ENCODE results near the gene MRPL16.
"Not testable (repeated sequence)": the region's sequence is repeated elsewhere in the genome, so short reads cannot be mapped to it uniquely, and the experiment has no call there.

Gene MRPL16

GRCh38 chr11:59787255-59787588 lies 23.4 kb downstream of the MRPL16 start:
- no peak overlapping the region for H3K27ac ChIP-seq (ENCODE audit: low read depth, low read length)
- no peaks in the 10 kb centered on the region for H3K9me3 ChIP-seq (ENCODE audit: insufficient read depth, low read length)
- no peaks in the 10 kb centered on the region for H3F3A ChIP-seq (ENCODE audit: insufficient read depth)
- H4K20me1 ChIP-seq (ENCODE audit: low read depth, low read length): no peaks in the 10 kb centered on the region
- no peaks in the 10 kb centered on the region for H3K27me3 ChIP-seq (ENCODE audit: low read length)
- H3K79me2 ChIP-seq (ENCODE audit: insufficient read depth, low read length): no peaks in the 10 kb centered on the region
- H2AFZ ChIP-seq (ENCODE audit: low read depth, low read length, severe bottlenecking): no peak overlapping the region
- TF ChIP-seq CTCF (IDR thresholded peaks at IDR 0.05; ENCODE audit: insufficient read depth, low read length, poor library complexity, severe bottlenecking): no peak
- TF ChIP-seq EZH2phosphoT487 (conservative IDR thresholded peaks at IDR 0.05; ENCODE audit: low read length): no peak
- H3K9me2 ChIP-seq (replicated peaks; ENCODE audit: insufficient read depth, low read length): no peaks in the 10 kb centered on the region
- no peak overlapping the region for H3K4me3 ChIP-seq (ENCODE audit: insufficient read depth, low read length, poor library complexity, severe bottlenecking)
- H3K4me2 ChIP-seq (ENCODE audit: low read depth, low read length, poor library complexity, severe bottlenecking): no peak overlapping the region
- H3K9ac ChIP-seq (ENCODE audit: low read length): no peak overlapping the region
- H3K36me3 ChIP-seq (ENCODE audit: low read length): no peaks in the 10 kb centered on the region

- no peaks in the 10 kb centered on the region for H3K9me2 ChIP-seq (replicated peaks; ENCODE audit: insufficient read depth, low read length)
- TF ChIP-seq CTCF (IDR thresholded peaks at IDR 0.05; ENCODE audit: insufficient read depth, low read length, poor library complexity, severe bottlenecking) (no peak), EZH2phosphoT487 (conservative IDR thresholded peaks at IDR 0.05; ENCODE audit: low read length) (no peak)
- no peaks in the 10 kb centered on the region for H3K79me2 ChIP-seq (ENCODE audit: insufficient read depth, low read length)
- H3K9ac ChIP-seq (ENCODE audit: low read length): no peak overlapping the region
- no peaks in the 10 kb centered on the region for H3K36me3 ChIP-seq (ENCODE audit: low read length)
- H3K27ac ChIP-seq (ENCODE audit: low read depth, low read length): no peak overlapping the region
- no peaks in the 10 kb centered on the region for H3K9me3 ChIP-seq (ENCODE audit: insufficient read depth, low read length)
- no peaks in the 10 kb centered on the region for H3K27me3 ChIP-seq (ENCODE audit: low read length)
- H4K20me1 ChIP-seq (ENCODE audit: low read depth, low read length): no peaks in the 10 kb centered on the region
- H3K4me3 ChIP-seq (ENCODE audit: insufficient read depth, low read length, poor library complexity, severe bottlenecking): no peak overlapping the region
- no peaks in the 10 kb centered on the region for H3F3A ChIP-seq (ENCODE audit: insufficient read depth)
- no peak overlapping the region for H3K4me2 ChIP-seq (ENCODE audit: low read depth, low read length, poor library complexity, severe bottlenecking)
- H2AFZ ChIP-seq (ENCODE audit: low read depth, low read length, severe bottlenecking): no peak overlapping the region
Observed at GRCh38 chr11:59785818-59786217, 24.8 kb downstream of the MRPL16 start.

GRCh38 chr11:59784441-59784840 lies 26.1 kb downstream of the MRPL16 start:
- not testable (repeated sequence) for H4K20me1 ChIP-seq (ENCODE audit: low read depth, low read length); H3F3A ChIP-seq (ENCODE audit: insufficient read depth); H3K9ac ChIP-seq (ENCODE audit: low read length); H3K27me3 ChIP-seq (ENCODE audit: low read length); H3K4me2 ChIP-seq (ENCODE audit: low read depth, low read length, poor library complexity, severe bottlenecking); H3K9me2 ChIP-seq (replicated peaks; ENCODE audit: insufficient read depth, low read length); H3K27ac ChIP-seq (ENCODE audit: low read depth, low read length); H3K79me2 ChIP-seq (ENCODE audit: insufficient read depth, low read length); H3K9me3 ChIP-seq (ENCODE audit: insufficient read depth, low read length); H3K4me3 ChIP-seq (ENCODE audit: insufficient read depth, low read length, poor library complexity, severe bottlenecking); H2AFZ ChIP-seq (ENCODE audit: low read depth, low read length, severe bottlenecking); H3K36me3 ChIP-seq (ENCODE audit: low read length)

- Histone ChIP-seq H3F3A (ENCODE audit: insufficient read depth) (no peaks in the 10 kb centered on the region), H3K9me3 (ENCODE audit: insufficient read depth, low read length) (no peaks in the 10 kb centered on the region), H3K36me3 (ENCODE audit: low read length) (no peaks in the 10 kb centered on the region), H2AFZ (ENCODE audit: low read depth, low read length, severe bottlenecking) (no peak overlapping the region), H3K4me3 (ENCODE audit: insufficient read depth, low read length, poor library complexity, severe bottlenecking) (no peak overlapping the region), H3K4me2 (ENCODE audit: low read depth, low read length, poor library complexity, severe bottlenecking) (no peak overlapping the region), H3K79me2 (ENCODE audit: insufficient read depth, low read length) (no peaks in the 10 kb centered on the region), H3K27me3 (ENCODE audit: low read length) (no peaks in the 10 kb centered on the region), H3K9me2 (replicated peaks; ENCODE audit: insufficient read depth, low read length) (no peaks in the 10 kb centered on the region), H4K20me1 (ENCODE audit: low read depth, low read length) (no peaks in the 10 kb centered on the region), H3K9ac (ENCODE audit: low read length) (no peak overlapping the region), H3K27ac (ENCODE audit: low read depth, low read length) (no peak overlapping the region)
- TF ChIP-seq CTCF (IDR thresholded peaks at IDR 0.05; ENCODE audit: insufficient read depth, low read length, poor library complexity, severe bottlenecking): no peak
- no peak for TF ChIP-seq EZH2phosphoT487 (conservative IDR thresholded peaks at IDR 0.05; ENCODE audit: low read length)
Observed at GRCh38 chr11:59783632-59784090, 26.9 kb downstream of the MRPL16 start.
